Measurements from ENCODE around the gene SNRK.
A peak's percentile ranks its signal among the peaks of the same experiment; 100 is the strongest.

SNRK gene

GRCh38 chr3:43273416-43273815 is 12.9 kb upstream of the SNRK start:
- DNase-seq (ENCODE audit: low read depth) = no peak

GRCh38 chr3:43279082-43279481 is 7.3 kb upstream of the SNRK start:
- no peak for DNase-seq (ENCODE audit: low read depth)

GRCh38 chr3:43279532-43279931 is 6.8 kb upstream of the SNRK start:
- no peak for DNase-seq (ENCODE audit: low read depth)

DNA sequence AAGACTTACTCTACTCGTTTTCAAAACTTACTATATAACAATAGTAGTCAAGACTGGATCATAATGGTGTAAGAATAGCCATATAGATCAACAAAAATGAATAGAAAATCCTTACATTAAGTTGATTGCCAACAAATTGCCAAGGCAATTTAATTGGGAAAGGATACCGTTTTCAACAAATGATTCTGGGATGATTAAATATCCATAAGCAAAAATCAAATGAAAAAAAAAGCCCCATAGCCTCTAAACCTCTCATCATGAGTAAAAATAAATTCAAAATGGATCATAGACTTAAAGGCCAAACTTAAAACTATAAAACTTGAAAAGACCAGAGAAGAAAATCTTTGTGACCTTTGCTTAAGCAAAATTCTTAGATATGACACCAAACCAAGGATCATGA is 5.3 kb upstream of the SNRK start:
- DNase-seq (ENCODE audit: low read depth) = no peak

- no peak for DNase-seq (ENCODE audit: low read depth)
Measured at GRCh38 chr3:43284171-43284570, 2.2 kb upstream of the SNRK start.

- no peak for DNase-seq (ENCODE audit: low read depth)
Measured at GRCh38 chr3:43285644-43286043, 696 bp upstream of the SNRK start.

GRCh38 chr3:43286841-43287499 is 630 bp downstream of the SNRK start:
- peak; percentile 12 for DNase-seq (ENCODE audit: low read depth)

- no peak for DNase-seq (ENCODE audit: low read depth)
Measured at GRCh38 chr3:43287500-43287873, 1.1 kb downstream of the SNRK start.

- DNase-seq (ENCODE audit: low read depth) = peak; percentile 34
Measured at GRCh38 chr3:43288366-43288765, 2.0 kb downstream of the SNRK start.

DNA sequence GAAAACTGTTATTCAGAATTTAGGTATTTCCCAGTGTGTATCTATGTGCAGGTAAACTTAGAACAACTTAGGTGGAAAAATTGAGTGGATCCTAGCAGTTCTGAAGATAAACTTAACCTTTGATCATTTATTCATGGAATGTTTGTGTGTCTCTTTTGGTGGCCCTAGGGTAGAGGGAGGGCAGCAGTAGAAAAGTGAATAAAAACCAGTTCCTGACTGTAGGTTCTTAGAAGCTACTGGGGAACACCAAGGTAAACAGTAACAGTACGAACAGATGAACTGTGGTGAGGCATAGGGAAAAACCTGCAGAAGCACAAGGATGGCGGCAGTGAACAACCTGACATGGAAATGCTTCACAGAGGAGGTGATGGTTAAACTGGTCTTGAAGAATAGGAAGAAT is 2.5 kb downstream of the SNRK start:
- DNase-seq (ENCODE audit: low read depth) = no peak

DNA sequence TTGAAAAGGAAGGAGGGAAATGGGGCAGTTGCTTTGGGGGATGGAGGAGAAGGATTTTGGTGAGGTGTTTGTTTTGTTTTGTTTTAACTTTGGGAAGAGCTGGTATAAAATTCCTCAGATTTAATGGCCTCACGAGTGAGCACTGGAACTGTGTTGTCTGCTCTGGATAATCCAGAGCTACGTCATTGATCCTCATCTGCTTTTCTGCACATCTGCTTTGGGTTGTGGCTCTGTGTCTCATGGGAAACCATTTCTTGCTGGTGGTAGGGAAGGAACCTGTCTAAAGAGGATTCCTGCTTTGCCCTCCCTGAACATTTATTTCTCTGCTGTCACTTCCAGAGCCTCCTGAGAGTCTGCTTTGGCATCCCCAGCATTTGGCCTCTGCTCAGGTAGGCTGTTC is 3.1 kb downstream of the SNRK start:
- no peak for DNase-seq (ENCODE audit: low read depth)

DNA sequence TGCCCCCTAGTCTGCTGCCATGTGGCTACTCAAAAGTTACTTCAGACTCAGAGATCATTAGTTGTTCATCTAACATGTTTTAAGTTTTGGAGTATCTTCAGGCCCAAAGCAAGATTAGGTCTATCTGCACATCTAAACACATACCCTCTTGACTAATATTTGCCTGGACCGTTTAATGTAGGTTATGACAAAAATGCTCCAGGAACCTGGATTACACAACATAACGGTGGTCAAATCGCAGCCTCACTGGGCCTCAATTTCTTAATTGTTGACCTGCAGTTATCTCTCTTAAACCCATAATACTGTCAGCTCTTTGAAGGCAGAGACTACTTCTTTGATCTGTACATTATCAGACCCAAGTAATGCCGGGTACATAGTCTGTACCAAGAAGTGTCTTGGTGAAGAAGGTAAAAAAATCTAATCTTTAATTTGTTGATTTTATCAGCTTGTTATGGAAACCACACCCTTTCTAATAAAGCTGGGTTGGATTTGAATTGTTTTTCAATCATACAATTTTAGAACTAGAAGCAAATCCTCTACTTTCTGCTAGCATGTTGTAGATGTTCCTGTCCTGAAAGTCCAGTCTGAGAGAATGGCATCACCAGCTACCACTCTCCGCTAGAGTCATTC is 3.6 kb downstream of the SNRK start:
- peak; percentile 14 for DNase-seq (ENCODE audit: low read depth)

GRCh38 chr3:43290956-43291355 is 4.6 kb downstream of the SNRK start:
- peak; percentile 10 for DNase-seq (ENCODE audit: low read depth)

DNA sequence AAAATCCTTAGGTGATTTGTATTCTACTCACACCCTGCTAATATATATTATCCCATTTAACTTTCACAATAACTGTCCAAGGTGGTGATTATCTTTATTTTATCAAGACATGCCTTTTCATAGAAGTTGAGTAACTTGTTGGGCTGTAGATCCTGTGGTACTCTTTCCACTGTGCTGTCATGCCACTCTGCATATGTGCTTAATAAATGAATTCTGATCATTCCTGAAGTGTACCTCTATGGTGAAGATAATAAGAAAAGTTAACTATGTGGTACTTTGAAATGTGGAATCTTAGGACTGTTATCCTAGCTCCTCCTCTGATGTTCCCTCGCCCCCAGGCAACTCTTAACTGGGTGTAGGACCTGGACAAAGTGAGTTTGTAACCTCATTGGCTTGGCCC is 5.2 kb downstream of the SNRK start:
- peak; percentile 31 for DNase-seq (ENCODE audit: low read depth)

DNA sequence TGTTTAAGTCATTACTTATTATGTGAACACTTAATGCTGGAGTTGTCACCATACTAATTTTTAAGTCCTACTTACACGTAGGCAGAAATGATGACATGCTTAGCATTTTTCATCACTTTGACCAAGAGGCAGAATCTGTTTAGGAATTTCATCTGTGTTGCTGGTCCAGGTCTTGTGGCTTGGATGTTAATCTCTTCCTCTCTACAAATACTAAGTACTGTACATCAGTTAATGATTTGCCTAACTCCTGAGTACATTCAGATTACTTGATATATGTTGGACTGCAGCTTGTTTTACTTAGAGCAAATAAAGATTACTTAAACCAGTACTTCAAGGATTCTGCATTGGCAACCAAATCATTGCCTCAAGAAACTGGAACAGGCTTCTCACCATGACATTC is 8.6 kb downstream of the SNRK start:
- no peak for DNase-seq (ENCODE audit: low read depth)

GRCh38 chr3:43296565-43296964 is 10.2 kb downstream of the SNRK start:
- DNase-seq (ENCODE audit: low read depth) = no peak

DNA sequence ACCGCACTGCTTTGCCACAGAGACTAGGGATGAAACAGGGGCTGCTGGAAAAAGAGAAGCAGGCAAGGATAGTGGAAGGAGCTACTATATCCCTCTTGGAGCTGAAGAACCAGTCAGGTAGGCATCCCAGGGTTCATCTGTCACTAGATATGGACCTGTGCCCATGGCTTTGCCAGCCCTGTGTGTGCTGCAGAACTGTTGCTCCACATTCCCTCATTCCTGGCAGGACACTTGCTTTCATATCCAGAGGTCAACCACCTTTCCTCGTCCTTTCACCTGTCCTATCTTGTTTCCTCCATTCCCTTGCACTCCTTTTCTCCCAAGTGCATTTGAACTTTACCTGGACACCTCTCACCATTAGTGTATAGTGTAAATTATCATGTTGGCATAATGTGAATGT is 12.0 kb downstream of the SNRK start:
- DNase-seq (ENCODE audit: low read depth) = no peak

GRCh38 chr3:43298761-43299160 is 12.4 kb downstream of the SNRK start:
- no peak for DNase-seq (ENCODE audit: low read depth)

DNA sequence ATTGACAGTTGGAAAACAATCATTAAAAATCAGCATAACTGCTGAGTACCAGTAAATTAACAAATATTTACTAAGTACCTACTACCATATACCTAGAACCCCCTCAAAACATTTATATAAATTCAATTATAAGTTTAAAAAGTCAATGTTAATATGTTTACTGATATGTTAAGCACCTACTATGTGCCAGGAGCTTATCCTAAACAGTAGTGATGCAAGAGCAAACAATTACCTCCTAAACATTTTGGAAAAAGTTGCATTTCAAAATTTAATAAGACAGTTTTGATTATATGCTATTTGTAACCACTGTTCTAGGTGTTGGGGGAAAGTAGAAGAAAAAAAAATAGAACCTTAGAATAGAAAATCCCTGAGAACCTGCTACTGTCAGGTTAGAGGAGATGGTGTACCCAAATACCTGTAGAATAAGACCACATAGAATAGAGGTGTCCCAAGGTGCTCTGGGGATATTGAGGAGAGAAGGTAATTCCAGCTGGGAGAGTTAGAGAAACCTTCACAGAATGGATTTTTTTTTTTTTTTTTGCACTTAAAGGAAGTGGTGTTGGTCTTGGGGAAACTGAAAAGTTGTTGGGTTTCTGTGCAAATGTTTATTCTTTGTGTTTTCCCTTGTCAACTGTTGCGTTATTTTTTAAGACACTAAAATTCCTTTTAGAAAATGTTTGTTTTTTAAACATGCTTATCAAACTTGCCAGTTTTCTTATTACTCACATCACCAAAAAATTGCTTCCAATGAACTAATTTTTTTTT is 16.0 kb downstream of the SNRK start:
- no peak for DNase-seq (ENCODE audit: low read depth)

GRCh38 chr3:43304126-43304525 is 17.8 kb downstream of the SNRK start:
- no peak for DNase-seq (ENCODE audit: low read depth)

GRCh38 chr3:43307226-43307625 is 20.9 kb downstream of the SNRK start:
- no peak for DNase-seq (ENCODE audit: low read depth)

- no peak for DNase-seq (ENCODE audit: low read depth)
Measured at GRCh38 chr3:43307649-43308048, 21.3 kb downstream of the SNRK start.

All from amniotic epithelial cell (primary cell).